HG03045 (cell line): ENCODE results near the gene CYP4F2.
"Not testable (repeated sequence)": the region's sequence is repeated elsewhere in the genome, so short reads cannot be mapped to it uniquely, and the experiment has no call there.

Experiments
- ATAC-seq: cut with Tn5 transposase; IDR thresholded peaks from one replicate; pipeline ENCODE4 v1.9.1; 2021; ENCODE audit warnings: mild to moderate bottlenecking, moderate library complexity; ENCODE audit not compliant: unreplicated experiment

Gene CYP4F2

DNA sequence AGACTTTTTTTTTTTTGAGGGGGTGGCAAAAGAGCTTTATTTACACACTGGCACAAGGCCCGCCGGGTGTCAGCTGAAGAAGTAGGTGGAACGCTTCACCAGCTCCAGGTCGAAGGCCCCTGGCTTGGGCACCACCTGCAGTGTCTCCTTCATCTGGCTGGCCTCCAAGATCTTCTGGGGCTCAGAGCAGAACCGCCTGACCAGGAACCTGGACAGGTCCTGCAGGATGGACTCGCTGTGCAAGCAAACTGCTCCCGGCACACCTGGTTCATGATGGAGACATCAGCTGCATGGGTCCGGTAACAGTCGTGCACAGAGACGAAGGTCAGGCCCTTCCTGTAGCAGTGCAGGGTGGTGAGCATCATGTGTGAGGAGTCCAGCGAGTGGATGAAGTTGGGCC is 4.4 kb upstream of the CYP4F2 start:
- no peak for ATAC-seq

- no peak for ATAC-seq
Observed at GRCh38 chr19:15900504-15900903, 2.6 kb upstream of the CYP4F2 start.

- ATAC-seq = not testable (repeated sequence)
Observed at GRCh38 chr19:15900032-15900431, 2.2 kb upstream of the CYP4F2 start.

- not testable (repeated sequence) for ATAC-seq
Observed at GRCh38 chr19:15899561-15899960, 1.7 kb upstream of the CYP4F2 start.

GRCh38 chr19:15897026-15897737 is 692 bp downstream of the CYP4F2 start:
- no peak for ATAC-seq

DNA sequence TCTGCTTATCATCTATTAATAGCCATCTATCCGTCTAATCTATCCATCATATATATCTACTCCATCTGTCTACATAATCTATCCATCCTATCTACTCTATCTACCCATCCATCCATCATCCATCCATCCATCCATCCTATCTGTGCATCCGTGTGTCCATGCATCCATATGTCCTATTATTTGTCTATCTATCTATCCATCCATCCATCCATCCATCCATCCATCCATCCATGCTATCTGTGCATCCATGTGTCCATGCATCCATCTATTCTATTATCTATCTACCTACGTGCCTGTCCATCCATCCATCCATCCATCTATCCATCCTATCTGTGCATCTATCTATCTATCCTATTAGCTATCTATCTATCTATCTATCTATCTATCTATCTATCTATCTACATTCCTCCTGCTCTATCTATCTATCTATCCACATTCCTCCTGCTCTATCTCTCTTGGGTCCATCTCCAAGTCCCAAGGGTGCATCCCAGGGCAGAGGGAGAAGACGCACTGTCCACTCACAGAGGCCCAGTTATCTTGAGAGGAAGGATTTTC is 1.9 kb downstream of the CYP4F2 start:
- ATAC-seq = no peak

GRCh38 chr19:15894359-15894758 is 3.5 kb downstream of the CYP4F2 start:
- no peak for ATAC-seq

GRCh38 chr19:15893477-15893876 is 4.4 kb downstream of the CYP4F2 start:
- ATAC-seq = no peak

- no peak for ATAC-seq
Observed at GRCh38 chr19:15892012-15892411, 5.9 kb downstream of the CYP4F2 start.

DNA sequence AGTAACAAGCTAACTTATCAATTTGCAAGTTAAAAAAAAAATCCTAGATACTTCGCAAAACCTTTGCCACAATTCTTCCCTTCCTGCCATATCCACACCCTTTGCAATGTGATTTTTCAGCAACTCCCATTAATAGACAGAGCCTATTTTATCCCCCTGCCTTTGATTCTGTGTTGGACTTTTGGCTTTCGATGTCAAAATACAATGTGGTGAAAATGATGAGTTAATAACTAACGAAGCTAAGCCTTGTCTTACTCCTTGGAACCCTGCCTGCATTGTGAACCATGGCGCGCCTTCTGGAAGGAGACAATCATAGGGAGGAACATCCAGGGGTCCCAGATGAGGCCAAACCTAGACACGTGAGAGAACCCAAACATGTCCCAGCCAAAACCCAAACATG is 6.4 kb downstream of the CYP4F2 start:
- no peak for ATAC-seq

DNA sequence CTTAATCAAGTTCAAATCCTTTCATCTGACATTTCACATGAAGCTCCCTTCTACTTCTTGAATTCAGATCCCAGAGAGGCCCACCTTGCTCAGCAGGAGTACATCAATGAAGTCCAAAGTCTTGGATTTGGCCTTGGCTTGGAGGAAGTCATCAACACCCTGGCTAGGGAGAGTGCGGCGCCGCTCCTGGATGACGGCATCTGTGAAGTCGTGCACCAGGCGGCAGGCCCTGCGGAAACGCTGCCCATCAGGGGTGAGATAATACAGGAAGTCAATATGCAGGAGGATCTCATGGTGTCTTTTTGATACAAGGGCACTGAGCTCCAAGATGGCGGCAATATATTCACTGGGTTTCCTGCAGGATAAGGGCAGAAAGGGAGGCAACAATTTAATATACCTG is 8.5 kb downstream of the CYP4F2 start:
- not testable (repeated sequence) for ATAC-seq

DNA sequence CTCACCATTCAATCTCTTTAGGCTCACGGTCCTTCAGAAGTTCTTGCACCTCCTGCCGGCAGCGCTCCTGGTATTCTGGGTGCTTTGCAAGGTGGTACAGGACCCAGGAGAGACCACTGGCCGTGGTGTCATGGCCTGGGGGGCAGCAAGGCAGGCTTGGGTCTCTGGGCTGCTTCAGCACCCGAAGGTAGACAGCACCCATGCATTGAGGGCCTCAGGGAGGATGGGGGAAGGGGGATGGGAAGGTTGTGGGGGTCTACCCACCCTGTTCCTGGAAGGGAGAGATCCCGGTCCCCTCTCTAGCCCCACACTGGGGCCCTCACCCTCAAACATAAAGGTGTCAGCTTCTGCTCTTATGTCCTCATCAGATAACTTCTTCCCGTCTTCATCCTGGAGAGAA is 12.0 kb downstream of the CYP4F2 start:
- no peak for ATAC-seq

GRCh38 chr19:15885167-15885566 is 12.7 kb downstream of the CYP4F2 start:
- ATAC-seq = no peak

DNA sequence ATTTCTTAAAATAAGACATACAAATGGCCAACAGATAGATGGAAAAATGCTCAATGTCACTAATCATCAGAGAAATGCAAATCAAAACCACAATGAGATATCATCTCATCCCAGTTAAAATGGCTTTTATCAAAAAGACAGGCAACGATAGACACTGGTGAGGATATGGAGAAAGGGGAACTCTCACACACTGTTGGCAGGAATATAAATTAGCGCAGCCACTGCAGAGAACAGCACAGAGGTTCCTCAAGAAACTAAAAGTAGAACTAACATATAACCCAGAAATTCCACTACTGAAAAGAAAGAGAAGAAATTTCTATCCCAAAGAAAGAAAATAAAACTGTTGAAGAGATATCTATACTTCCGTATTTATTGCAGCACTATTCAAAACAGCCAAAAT is 14.5 kb downstream of the CYP4F2 start:
- ATAC-seq = not testable (repeated sequence)

DNA sequence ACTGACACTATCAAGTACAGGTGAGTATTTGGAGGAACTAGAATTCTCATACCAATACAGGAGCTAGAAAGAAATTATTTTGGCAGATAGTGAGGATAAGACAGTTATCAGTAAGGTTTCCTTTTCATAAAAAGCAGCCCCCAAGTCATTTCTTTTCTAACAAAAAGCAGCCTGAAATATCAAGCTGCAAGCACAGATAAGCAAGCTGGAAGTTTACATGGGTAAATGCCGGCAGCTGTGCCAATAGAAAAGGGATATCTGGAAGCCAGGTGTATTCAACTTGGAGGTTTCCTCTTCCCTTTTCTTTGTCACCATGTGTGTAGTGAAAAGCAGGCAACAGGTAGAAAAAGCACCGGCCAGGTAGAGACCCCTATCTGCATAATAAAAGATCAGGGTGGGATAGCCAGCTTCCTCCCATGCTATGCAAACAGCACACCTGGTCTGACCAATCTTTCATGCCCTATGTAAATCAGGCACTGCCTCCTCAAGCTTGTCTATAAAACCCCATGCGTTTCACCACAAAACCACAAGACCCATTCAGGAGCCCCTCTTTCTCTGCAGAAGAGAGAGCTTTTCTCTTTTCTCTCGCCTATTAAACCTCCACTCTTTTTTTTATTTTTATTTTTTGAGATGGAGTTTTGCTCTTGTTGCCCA is 22.9 kb downstream of the CYP4F2 start:
- no peak for ATAC-seq

GRCh38 chr19:15873771-15874170 is 24.1 kb downstream of the CYP4F2 start:
- not testable (repeated sequence) for ATAC-seq

- no peak for ATAC-seq
Observed at GRCh38 chr19:15871570-15871969, 26.3 kb downstream of the CYP4F2 start.

DNA sequence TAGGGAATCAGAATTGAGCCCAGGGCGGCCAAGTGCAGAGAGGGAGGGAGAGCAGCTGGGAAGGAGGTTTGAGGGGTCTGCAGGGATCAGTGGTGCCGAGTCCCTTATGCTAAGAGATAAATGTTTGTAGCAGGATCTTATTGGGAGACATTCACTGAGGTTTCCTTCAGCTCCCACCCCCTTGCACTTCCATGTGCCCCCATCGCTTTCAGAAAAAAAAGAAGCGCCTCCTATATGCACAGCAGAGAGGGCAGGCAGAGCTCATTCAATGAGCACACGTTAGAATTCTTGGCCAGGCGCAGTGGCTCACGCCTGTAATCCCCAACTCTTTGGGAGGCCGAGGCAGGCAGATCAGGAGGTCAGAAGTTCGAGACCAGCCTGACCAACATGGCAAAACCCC is 28.0 kb downstream of the CYP4F2 start:
- ATAC-seq = no peak

DNA sequence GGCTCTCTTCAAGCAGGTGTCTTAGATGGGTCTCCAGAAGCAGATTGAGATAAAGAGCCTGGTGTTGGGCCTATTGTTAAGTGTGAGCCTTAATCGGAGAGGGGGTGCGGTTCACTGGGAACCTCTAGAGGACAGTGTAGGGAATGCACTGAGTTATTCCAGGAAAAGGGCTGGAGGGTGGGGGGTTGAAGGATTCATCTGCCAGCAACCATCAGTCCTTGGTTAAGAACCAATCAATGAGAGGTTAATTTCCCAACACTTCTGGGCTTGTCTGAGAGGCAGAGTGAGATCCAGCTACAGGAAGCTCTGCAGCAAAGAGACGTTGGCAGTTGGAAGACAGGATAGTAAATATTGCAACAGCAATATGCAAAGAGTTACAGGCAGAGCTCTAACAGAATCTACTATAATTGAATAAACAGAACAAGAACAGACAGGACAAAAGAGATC is 28.7 kb downstream of the CYP4F2 start:
- ATAC-seq = no peak

DNA sequence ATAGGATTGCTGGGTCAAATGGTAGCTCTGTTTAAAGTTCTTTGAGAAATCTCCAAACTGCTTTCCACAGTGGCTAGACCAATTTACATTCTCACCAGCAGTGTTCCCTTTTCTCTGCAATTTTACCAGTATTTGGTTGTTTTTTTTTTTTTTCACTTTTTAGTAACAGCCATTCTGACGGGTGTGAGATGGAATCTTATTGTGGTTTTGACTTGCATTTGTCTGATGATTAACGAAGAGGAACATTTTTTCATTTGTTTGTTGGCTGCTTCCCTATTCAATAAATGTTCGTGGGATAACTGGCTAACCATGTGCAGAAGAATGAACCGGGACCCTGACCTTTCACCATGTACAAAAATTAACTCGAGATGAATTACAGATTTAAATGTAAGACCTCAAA is 31.2 kb downstream of the CYP4F2 start:
- no peak for ATAC-seq

DNA sequence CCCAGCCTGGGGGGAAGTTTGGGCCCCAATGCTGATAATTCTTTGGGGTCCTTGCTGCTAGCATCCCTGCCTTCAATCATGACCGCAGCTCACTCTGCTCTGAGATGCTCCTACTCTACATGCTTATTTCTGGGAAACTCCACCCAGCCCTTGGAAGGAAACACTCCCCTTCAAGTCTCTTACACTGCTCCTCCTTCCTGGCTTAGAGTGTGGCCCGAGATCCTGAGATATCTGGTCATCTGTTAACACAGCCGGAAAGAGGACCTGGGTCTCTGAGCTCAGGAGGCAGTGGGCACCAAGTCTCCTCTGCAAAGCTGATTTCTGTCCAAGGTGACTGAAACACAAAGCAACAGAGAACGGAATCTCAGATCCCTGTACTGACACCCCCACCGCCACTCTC is 33.0 kb downstream of the CYP4F2 start:
- ATAC-seq = no peak

DNA sequence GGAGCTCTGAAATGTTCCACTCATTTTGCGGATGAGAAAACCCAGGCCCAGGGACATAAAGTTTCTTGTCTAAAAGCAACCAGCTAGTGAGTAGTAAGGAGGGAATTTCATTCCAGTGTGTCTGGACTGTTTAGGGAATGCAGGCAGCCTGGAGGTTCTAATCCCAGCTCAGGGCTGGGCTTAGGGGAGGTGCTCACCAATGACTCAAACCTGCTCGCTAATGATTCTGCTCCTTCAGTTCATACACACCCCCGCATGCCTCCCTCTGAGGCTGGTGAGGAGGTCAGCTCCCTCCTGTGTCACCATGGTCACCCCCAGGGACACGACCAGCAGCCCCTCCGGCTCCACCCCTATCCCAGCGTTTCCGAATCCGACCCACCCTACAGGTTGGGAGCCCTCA is 34.6 kb downstream of the CYP4F2 start:
- ATAC-seq = no peak
